ENCODE results near the gene ZNF787. TPM values are rescaled to one million over a fixed set of nuclear protein-coding genes. Genes with fewer than 3 reads are reported as not detected.

The ZNF787 gene
- total and polyA plus RNA-seq, 10 of the 15 experiments (the other 5 are each of a cell fraction or from before 2014, with no cell fraction given) = 0.23 to 39.9 (median 4.1) TPM

- TF ChIP-seq NR2C2 (IDR thresholded peaks at IDR 0.05; ENCODE audit: borderline replicate concordance, control insufficient read depth, insufficient read length, low read depth) (no peak), ATF2 (IDR thresholded peaks at IDR 0.05; ENCODE audit: low read length) (no peak), STAT1 (conservative IDR thresholded peaks at IDR 0.05) (no peak), GATAD2B (conservative IDR thresholded peaks at IDR 0.05; ENCODE audit: low read depth) (peak; percentile 73; the same call in 1 of the 2 replicates), CREB1 (IDR thresholded peaks at IDR 0.05; ENCODE audit: low read depth) (peak; percentile 41; the same call in 1 of the 2 replicates)
- TF ChIP-seq, protein P1, sequence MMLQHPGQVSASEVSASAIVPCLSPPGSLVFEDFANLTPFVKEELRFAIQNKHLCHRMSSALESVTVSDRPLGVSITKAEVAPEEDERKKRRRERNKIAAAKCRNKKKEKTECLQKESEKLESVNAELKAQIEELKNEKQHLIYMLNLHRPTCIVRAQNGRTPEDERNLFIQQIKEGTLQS (IDR thresholded peaks at IDR 0.05; ENCODE audit: borderline replicate concordance, extremely low read depth, low read depth, low read length) = no peak
Measured at GRCh38 chr19:56120371-56121179, 520 bp downstream of the ZNF787 start (continued).

DNA sequence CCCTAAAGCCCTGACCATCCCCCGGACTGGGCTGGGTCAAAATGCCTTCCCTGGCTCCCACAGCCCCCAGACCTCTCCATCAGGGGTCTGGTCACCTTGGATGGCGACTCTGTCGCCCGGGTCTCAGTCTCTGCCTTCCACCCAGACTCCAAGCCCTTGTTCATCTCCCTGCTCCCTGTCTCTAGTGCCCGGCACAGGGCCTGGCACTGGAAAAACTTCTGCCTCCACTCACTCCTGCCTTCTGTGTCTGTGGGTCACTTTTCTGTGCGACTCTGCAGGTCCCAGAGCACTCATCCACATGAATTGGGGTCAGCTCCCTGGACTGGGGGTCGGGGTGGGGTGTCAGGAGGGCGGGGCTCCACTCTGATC lies 1.1 kb downstream of the ZNF787 start:
- RAD21 ChIA-PET (ENCODE audit: unreplicated experiment) = no interaction called here
- WGBS (ENCODE audit: insufficient coverage, insufficient replicate concordance, low lambda C conversion rate, missing lambda C conversion rate) = 0% methylated on average over 6 of the region's 8 CpGs
- SMC1A ChIA-PET (ENCODE audit: uncharacterized antibody, unreplicated experiment) = no interaction called here
- H3K36me3 ChIP-seq (ENCODE audit: control insufficient read depth in 2 of 2, insufficient read depth in 2 of 2, low read length in 1 of 2) = peaks cover 0 to 3% of the 10 kb centered on the region in 2 experiments; a peak in 2 of 4 replicates
- no peaks in the 10 kb centered on the region for H3K27me3 ChIP-seq (replicated peaks in 1 of 2; ENCODE audit: control insufficient read depth in 2 of 2, insufficient read depth in 2 of 2, low read length in 1 of 2)
- peak overlapping the region; percentile 90 for H3K4me3 ChIP-seq
- intact Hi-C loops (cut with micrococcal nuclease; ENCODE audit: unreplicated experiment) (no loop called here), in situ Hi-C loops (cut with MboI) (no loop called here)
- H4K20me1 ChIP-seq (ENCODE audit: control insufficient read depth, insufficient read depth) = no peaks in the 10 kb centered on the region
- peaks cover 51% of the 10 kb centered on the region for H3K79me2 ChIP-seq (ENCODE audit: control insufficient read depth, insufficient read depth, low read length)
- H3K27ac ChIP-seq (ENCODE audit: control insufficient read depth, insufficient read depth) = peak overlapping the region; percentile 92
- ATAC-seq (no peak), FAIRE-seq (no peak), DNase-seq (ENCODE audit: low read depth, low spot score) (no peak)
- CTCF ChIA-PET = interaction anchor here (0.6 kb wide), 1 partner anchor 53 kb away, joined by 3 read pairs; no protein-coding TSS in a partner anchor
- no TSS peak for BruUV-seq (replicated peaks)
- H3K4me1 ChIP-seq (ENCODE audit: control insufficient read depth, insufficient read depth, low read length) = peaks cover 14% of the 10 kb centered on the region; the same call in 1 of the 2 replicates
- POLR2A ChIA-PET = no interaction called here
- H2AFZ ChIP-seq (ENCODE audit: control insufficient read depth, low read depth, low read length) = no peak overlapping the region
- peak overlapping the region; percentile 95 for H3K9ac ChIP-seq (ENCODE audit: control insufficient read depth, insufficient read depth, low read length)
- TF ChIP-seq NFYA (IDR thresholded peaks at IDR 0.05; ENCODE audit: borderline replicate concordance, low read depth, low read length) (no peak), YY1 (IDR thresholded peaks at IDR 0.05; ENCODE audit: low read depth, low read length) (no peak), POLR2AphosphoS5 (IDR thresholded peaks at IDR 0.05; ENCODE audit: low read length) (0 out of 2 replicates have a peak, but pooled peaks have one; percentile 16), ZNF217 (IDR thresholded peaks at IDR 0.05) (no peak), CHD1 (IDR thresholded peaks at IDR 0.05; ENCODE audit: low read depth, low read length) (no peak)
- peak overlapping the region; percentile 90 for H3K4me2 ChIP-seq (ENCODE audit: control insufficient read depth, insufficient read depth)
- no peaks in the 10 kb centered on the region for H3K9me3 ChIP-seq (replicated peaks; ENCODE audit: control insufficient read depth, insufficient read depth, low read length)

Measured in GM12878 (cell line).